ENCODE results near the gene GLB1L2. TPM values are rescaled to one million over a fixed set of nuclear protein-coding genes. Genes with fewer than 3 reads are reported as not detected.

GLB1L2 gene
- total RNA-seq, 2 donors from 2014 or later = 9.9 to 12.5 TPM

DNA sequence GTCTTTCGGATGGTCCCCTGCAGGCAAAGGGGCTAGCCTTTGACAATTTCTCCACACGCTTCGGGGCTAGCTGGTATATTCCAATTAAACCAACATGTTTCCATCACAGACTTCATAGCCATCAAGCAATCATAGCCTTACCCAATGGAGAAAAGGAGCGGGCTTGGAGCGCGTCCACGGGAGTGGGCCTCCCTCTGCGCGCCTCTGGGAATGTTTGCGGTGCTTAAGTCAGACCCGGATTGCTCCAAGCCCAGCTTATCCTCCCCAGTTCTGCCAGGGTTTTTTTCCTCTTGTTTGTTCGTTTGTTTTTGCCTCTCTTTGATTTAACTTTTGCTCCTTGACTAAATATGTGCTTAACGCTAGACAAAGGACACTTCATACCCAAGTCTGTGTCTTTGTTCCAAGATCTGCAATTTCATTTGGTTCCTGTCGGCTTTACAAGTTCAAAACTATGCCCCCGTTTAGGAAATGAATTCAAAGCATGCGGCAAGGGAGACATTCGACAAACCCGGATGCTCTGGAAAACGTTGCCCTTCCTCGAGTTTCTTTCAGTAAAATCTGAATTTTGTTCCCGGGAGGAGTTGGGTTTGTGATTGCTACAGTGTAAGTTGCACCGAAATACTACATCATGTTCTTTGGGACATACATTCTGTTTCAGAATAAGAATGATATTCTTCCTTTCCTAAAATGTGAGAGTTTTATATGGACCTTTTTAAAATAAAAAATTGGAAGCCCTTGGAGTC, 1.0 kb upstream of the GLB1L2 start:
- H3K4me1 Mint-ChIP-seq = peaks cover 10% of the 10 kb centered on the region
- H3K27ac ChIP-seq (ENCODE audit: low read depth, low read length) = no peak overlapping the region
- no peaks in the 10 kb centered on the region for H3K36me3 Mint-ChIP-seq (ENCODE audit: low read depth)
- H3K9ac ChIP-seq (ENCODE audit: extremely low read depth, low read length, poor library complexity, severe bottlenecking) = no peak overlapping the region
- H3K4me3 ChIP-seq (ENCODE audit: low read length) = peak overlapping the region; percentile 73
- peaks cover 3% of the 10 kb centered on the region for H3K4me1 ChIP-seq (ENCODE audit: control insufficient read depth, insufficient read depth, low read length)
- no peaks in the 10 kb centered on the region for H3K36me3 ChIP-seq (ENCODE audit: control insufficient read depth, insufficient read depth, low read length)
- H3K27me3 Mint-ChIP-seq (ENCODE audit: insufficient read depth) = peaks cover 52% of the 10 kb centered on the region
- peaks cover 54% of the 10 kb centered on the region for H3K27me3 ChIP-seq (ENCODE audit: control insufficient read depth, insufficient read depth, low read length, poor library complexity, severe bottlenecking)
- WGBS, 2 experiments (ENCODE audit: insufficient coverage in 1 of 2, insufficient read length in 1 of 2) = 49 to 51% methylated on average over 18 to 22 of the region's 22 CpGs
- TF ChIP-seq CTCF (conservative IDR thresholded peaks at IDR 0.05) = no peak
- no peaks in the 10 kb centered on the region for H3K9me3 Mint-ChIP-seq
- H3K9me3 ChIP-seq (ENCODE audit: control insufficient read depth, low read length) = no peaks in the 10 kb centered on the region
- DNase-seq = peak; percentile 61
- no peak overlapping the region for H3K27ac Mint-ChIP-seq
- H3K4me3 Mint-ChIP-seq = peak overlapping the region; percentile 58

DNA sequence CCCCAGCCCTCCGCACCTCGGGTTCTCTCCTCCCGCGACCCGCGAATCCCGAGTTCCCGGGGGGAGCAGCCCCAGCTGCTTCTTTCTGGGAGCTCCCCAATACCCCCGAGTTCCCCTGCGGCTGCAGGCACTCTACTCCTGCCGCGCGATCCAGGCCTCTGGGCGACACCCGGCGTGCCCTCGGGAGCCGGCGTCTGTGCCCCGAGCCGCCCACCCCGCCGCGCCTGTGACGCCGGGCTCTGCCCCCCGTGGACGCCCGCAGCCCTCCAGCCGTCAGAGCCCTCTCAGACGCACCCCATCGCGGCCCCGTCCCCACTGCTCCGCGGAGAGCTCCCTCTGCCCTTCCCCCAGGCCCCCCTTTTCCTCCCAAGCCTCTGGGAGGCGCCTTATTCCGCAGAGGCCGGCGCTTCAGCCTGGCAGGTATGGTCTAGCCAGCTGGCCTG, 422 bp downstream of the GLB1L2 start:
- Histone ChIP-seq H3K27me3 (ENCODE audit: control insufficient read depth, insufficient read depth, low read length, poor library complexity, severe bottlenecking) (peaks cover 60% of the 10 kb centered on the region), H3K9me3 (ENCODE audit: control insufficient read depth, low read length) (no peaks in the 10 kb centered on the region), H3K36me3 (ENCODE audit: control insufficient read depth, insufficient read depth, low read length) (no peaks in the 10 kb centered on the region), H3K9ac (ENCODE audit: extremely low read depth, low read length, poor library complexity, severe bottlenecking) (peak overlapping the region; percentile 11), H3K4me1 (ENCODE audit: control insufficient read depth, insufficient read depth, low read length) (peaks cover 3% of the 10 kb centered on the region), H3K4me3 (ENCODE audit: low read length) (peak overlapping the region; percentile 76), H3K27ac (ENCODE audit: low read depth, low read length) (no peak overlapping the region)
- DNase-seq = peak; percentile 86
- H3K4me3 Mint-ChIP-seq = peak overlapping the region; percentile 58
- peaks cover 53% of the 10 kb centered on the region for H3K27me3 Mint-ChIP-seq (ENCODE audit: insufficient read depth)
- no peak overlapping the region for H3K27ac Mint-ChIP-seq
- TF ChIP-seq CTCF (conservative IDR thresholded peaks at IDR 0.05) = peak; percentile 25
- H3K36me3 Mint-ChIP-seq (ENCODE audit: low read depth) = no peaks in the 10 kb centered on the region
- WGBS, 2 experiments (ENCODE audit: insufficient coverage in 1 of 2, insufficient read length in 1 of 2) = 1% methylated on average over 18 to 40 of the region's 40 CpGs
- H3K4me1 Mint-ChIP-seq = peaks cover 10% of the 10 kb centered on the region
- H3K9me3 Mint-ChIP-seq = no peaks in the 10 kb centered on the region

DNA sequence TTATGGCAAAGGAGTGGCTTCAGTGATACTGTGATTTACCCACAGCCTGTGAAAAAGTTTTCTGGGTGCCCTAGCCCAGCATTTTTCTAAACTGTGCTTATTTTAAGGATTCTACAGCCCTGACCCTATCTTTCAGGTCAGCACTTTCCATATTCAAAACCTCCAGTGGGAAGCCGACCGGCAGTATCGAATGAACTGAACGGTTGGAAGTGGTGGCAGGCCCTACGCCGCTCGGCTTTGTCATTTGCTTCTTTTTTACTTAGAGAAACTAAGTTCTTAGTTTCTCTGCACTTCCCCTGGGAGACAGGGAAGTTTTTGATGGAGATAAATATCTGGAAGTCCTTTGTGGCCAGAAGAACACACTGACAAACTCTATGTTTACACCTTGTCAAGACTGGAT, 994 bp downstream of the GLB1L2 start:
- peaks cover 3% of the 10 kb centered on the region for H3K4me1 ChIP-seq (ENCODE audit: control insufficient read depth, insufficient read depth, low read length)
- H3K4me3 ChIP-seq (ENCODE audit: low read length) = peak overlapping the region; percentile 76
- no peaks in the 10 kb centered on the region for H3K36me3 ChIP-seq (ENCODE audit: control insufficient read depth, insufficient read depth, low read length)
- no peak for TF ChIP-seq CTCF (conservative IDR thresholded peaks at IDR 0.05)
- H3K4me1 Mint-ChIP-seq = peaks cover 10% of the 10 kb centered on the region
- no peaks in the 10 kb centered on the region for H3K9me3 ChIP-seq (ENCODE audit: control insufficient read depth, low read length)
- peaks cover 60% of the 10 kb centered on the region for H3K27me3 ChIP-seq (ENCODE audit: control insufficient read depth, insufficient read depth, low read length, poor library complexity, severe bottlenecking)
- peak overlapping the region; percentile 58 for H3K4me3 Mint-ChIP-seq
- WGBS, 2 experiments (ENCODE audit: insufficient coverage in 1 of 2, insufficient read length in 1 of 2) = 74% methylated on average over 7 of the region's 7 CpGs; no CpG with 5 or more reads in 1 of the 2 experiments
- H3K27me3 Mint-ChIP-seq (ENCODE audit: insufficient read depth) = peaks cover 52% of the 10 kb centered on the region
- H3K9me3 Mint-ChIP-seq = no peaks in the 10 kb centered on the region
- H3K27ac Mint-ChIP-seq = no peak overlapping the region
- no peak overlapping the region for H3K27ac ChIP-seq (ENCODE audit: low read depth, low read length)
- H3K36me3 Mint-ChIP-seq (ENCODE audit: low read depth) = no peaks in the 10 kb centered on the region
- DNase-seq = no peak
- H3K9ac ChIP-seq (ENCODE audit: extremely low read depth, low read length, poor library complexity, severe bottlenecking) = no peak overlapping the region
